ENCODE data around the gene CYREN.

CYREN gene

GRCh38 chr7:135205850-135206249, 35.3 kb upstream of the CYREN start:
- H3K27ac ChIP-seq = no peak overlapping the region
- H3K36me3 ChIP-seq (ENCODE audit: insufficient read depth) = no peaks in the 10 kb centered on the region
- no peak overlapping the region for H3K4me3 ChIP-seq (IDR thresholded peaks at IDR 0.05; ENCODE audit: insufficient read depth, low read depth, low read length)
- H3K4me2 ChIP-seq = no peak overlapping the region
- H3K79me2 ChIP-seq (ENCODE audit: insufficient read depth, low read depth) = no peaks in the 10 kb centered on the region
- TF ChIP-seq, protein P1, sequence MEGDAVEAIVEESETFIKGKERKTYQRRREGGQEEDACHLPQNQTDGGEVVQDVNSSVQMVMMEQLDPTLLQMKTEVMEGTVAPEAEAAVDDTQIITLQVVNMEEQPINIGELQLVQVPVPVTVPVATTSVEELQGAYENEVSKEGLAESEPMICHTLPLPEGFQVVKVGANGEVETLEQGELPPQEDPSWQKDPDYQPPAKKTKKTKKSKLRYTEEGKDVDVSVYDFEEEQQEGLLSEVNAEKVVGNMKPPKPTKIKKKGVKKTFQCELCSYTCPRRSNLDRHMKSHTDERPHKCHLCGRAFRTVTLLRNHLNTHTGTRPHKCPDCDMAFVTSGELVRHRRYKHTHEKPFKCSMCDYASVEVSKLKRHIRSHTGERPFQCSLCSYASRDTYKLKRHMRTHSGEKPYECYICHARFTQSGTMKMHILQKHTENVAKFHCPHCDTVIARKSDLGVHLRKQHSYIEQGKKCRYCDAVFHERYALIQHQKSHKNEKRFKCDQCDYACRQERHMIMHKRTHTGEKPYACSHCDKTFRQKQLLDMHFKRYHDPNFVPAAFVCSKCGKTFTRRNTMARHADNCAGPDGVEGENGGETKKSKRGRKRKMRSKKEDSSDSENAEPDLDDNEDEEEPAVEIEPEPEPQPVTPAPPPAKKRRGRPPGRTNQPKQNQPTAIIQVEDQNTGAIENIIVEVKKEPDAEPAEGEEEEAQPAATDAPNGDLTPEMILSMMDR (conservative IDR thresholded peaks at IDR 0.05; ENCODE audit: low read depth, low read length) = no peak
- H2AFZ ChIP-seq (ENCODE audit: low read depth) = no peak overlapping the region
- H3K27me3 ChIP-seq (ENCODE audit: insufficient read depth, low read depth) = no peaks in the 10 kb centered on the region
- H4K20me1 ChIP-seq (ENCODE audit: insufficient read depth) = no peaks in the 10 kb centered on the region
- no peak overlapping the region for H3K9ac ChIP-seq
- peaks cover 6% of the 10 kb centered on the region for H3K4me1 ChIP-seq (ENCODE audit: low read depth, poor library complexity, severe bottlenecking)

DNA sequence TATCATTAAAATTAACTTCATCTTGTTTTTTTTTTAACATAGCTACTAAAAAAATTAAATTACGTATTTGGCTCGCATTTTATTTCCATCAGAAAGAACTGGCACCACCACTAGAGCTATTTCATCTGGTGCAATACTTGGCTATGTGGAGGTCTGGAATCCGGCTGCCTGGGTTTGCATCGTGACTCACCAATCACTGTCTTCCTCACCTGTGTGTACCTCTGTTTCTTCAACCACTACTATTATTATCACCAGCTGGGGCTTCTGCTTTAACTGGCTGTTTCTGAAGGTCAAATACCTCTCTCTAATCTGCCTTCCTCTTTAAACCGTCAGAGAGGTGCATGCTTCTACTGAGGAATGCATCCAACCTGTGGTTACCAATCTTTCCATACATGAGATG, 34.4 kb upstream of the CYREN start:
- Histone ChIP-seq H3K4me2 (no peak overlapping the region), H3K27me3 (ENCODE audit: insufficient read depth, low read depth) (no peaks in the 10 kb centered on the region), H3K9ac (no peak overlapping the region), H4K20me1 (ENCODE audit: insufficient read depth) (no peaks in the 10 kb centered on the region), H3K79me2 (ENCODE audit: insufficient read depth, low read depth) (no peaks in the 10 kb centered on the region), H3K27ac (no peak overlapping the region), H2AFZ (ENCODE audit: low read depth) (no peak overlapping the region), H3K4me3 (IDR thresholded peaks at IDR 0.05; ENCODE audit: insufficient read depth, low read depth, low read length) (no peak overlapping the region), H3K36me3 (ENCODE audit: insufficient read depth) (no peaks in the 10 kb centered on the region), H3K4me1 (ENCODE audit: low read depth, poor library complexity, severe bottlenecking) (no peaks in the 10 kb centered on the region)
- TF ChIP-seq, protein P1 (conservative IDR thresholded peaks at IDR 0.05; ENCODE audit: low read depth, low read length) = no peak

- Histone ChIP-seq H3K4me2 (no peak overlapping the region), H3K4me1 (ENCODE audit: low read depth, poor library complexity, severe bottlenecking) (no peaks in the 10 kb centered on the region), H3K27ac (no peak overlapping the region), H3K79me2 (ENCODE audit: insufficient read depth, low read depth) (no peaks in the 10 kb centered on the region), H3K27me3 (ENCODE audit: insufficient read depth, low read depth) (no peaks in the 10 kb centered on the region), H2AFZ (ENCODE audit: low read depth) (no peak overlapping the region), H3K9ac (no peak overlapping the region), H3K36me3 (ENCODE audit: insufficient read depth) (no peaks in the 10 kb centered on the region), H4K20me1 (ENCODE audit: insufficient read depth) (no peaks in the 10 kb centered on the region), H3K4me3 (IDR thresholded peaks at IDR 0.05; ENCODE audit: insufficient read depth, low read depth, low read length) (no peak overlapping the region)
- TF ChIP-seq, protein P1 (conservative IDR thresholded peaks at IDR 0.05; ENCODE audit: low read depth, low read length) = no peak
Observed at GRCh38 chr7:135204341-135204749, 33.8 kb upstream of the CYREN start.

- Histone ChIP-seq H3K27me3 (ENCODE audit: insufficient read depth, low read depth) (no peaks in the 10 kb centered on the region), H3K9ac (no peak overlapping the region), H4K20me1 (ENCODE audit: insufficient read depth) (no peaks in the 10 kb centered on the region), H3K4me2 (no peak overlapping the region), H3K36me3 (ENCODE audit: insufficient read depth) (no peaks in the 10 kb centered on the region), H3K4me3 (IDR thresholded peaks at IDR 0.05; ENCODE audit: insufficient read depth, low read depth, low read length) (no peak overlapping the region), H2AFZ (ENCODE audit: low read depth) (no peak overlapping the region), H3K4me1 (ENCODE audit: low read depth, poor library complexity, severe bottlenecking) (no peaks in the 10 kb centered on the region), H3K79me2 (ENCODE audit: insufficient read depth, low read depth) (no peaks in the 10 kb centered on the region), H3K27ac (no peak overlapping the region)
- TF ChIP-seq, protein P1 (conservative IDR thresholded peaks at IDR 0.05; ENCODE audit: low read depth, low read length) = no peak
Observed at GRCh38 chr7:135201350-135201749, 30.8 kb upstream of the CYREN start.

Measured in KMS-11 (cell line).